ENCODE data around the gene YJEFN3. TPM values are rescaled to one million over a fixed set of nuclear protein-coding genes. Genes with fewer than 3 reads are reported as not detected.

Gene YJEFN3
- total RNA-seq, 4 donors from 2014 or later: 1.2 to 3.3 (median 2.8) TPM

- 49% methylated on average over 14 of the region's 14 CpGs for WGBS
- H3K9me3 ChIP-seq: no peaks in the 10 kb centered on the region
Observed at GRCh38 chr19:19488875-19489690, 39.6 kb upstream of the YJEFN3 start.

DNA sequence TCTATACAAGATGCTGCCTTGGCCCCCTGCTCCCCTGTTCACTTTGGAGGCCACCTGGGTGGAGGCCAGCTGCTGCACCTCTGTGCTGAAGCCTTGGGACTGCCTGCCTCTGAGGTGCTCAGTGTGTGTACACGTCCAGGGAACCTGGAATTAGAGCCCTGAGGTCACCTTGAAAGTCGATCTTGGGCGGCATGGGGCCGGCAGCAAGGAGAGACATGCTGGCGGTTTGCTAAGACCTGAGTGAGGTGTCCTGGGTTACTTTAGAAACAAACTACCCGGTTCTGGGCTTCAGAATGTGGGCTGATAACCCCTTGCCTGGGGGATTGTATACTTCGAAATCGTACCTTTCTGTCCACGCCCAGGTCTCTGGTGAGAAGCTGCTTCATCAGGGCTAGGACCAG lies 38.9 kb upstream of the YJEFN3 start:
- peaks cover 38 to 61% (median 49%) of the 10 kb centered on the region in 4 donors for H3K4me1 ChIP-seq
- peak overlapping the region; percentile 56 to 71 (median 62) for H3K27ac ChIP-seq (replicated peaks in 1 of 4)
- no peak for DNase-seq (ENCODE audit: extremely low spot score)
- TF ChIP-seq, protein P1, sequence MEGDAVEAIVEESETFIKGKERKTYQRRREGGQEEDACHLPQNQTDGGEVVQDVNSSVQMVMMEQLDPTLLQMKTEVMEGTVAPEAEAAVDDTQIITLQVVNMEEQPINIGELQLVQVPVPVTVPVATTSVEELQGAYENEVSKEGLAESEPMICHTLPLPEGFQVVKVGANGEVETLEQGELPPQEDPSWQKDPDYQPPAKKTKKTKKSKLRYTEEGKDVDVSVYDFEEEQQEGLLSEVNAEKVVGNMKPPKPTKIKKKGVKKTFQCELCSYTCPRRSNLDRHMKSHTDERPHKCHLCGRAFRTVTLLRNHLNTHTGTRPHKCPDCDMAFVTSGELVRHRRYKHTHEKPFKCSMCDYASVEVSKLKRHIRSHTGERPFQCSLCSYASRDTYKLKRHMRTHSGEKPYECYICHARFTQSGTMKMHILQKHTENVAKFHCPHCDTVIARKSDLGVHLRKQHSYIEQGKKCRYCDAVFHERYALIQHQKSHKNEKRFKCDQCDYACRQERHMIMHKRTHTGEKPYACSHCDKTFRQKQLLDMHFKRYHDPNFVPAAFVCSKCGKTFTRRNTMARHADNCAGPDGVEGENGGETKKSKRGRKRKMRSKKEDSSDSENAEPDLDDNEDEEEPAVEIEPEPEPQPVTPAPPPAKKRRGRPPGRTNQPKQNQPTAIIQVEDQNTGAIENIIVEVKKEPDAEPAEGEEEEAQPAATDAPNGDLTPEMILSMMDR (IDR thresholded peaks at IDR 0.05): no peak
- TF ChIP-seq POLR2A (IDR thresholded peaks at IDR 0.05; ENCODE audit: low read depth) (no peak), EP300 (IDR thresholded peaks at IDR 0.05) (no peak), POLR2AphosphoS5 (IDR thresholded peaks at IDR 0.05) (no peak)
- intact Hi-C loops (cut with DNase I): loop anchor here (1.0 to 10.0 kb wide), 2 partner anchors 75 to 123 kb away; no protein-coding TSS in a partner anchor
- no peak overlapping the region for H3K4me3 ChIP-seq
- peaks cover 14 to 31% (median 28%) of the 10 kb centered on the region in 4 donors for H3K36me3 ChIP-seq
- no peaks in the 10 kb centered on the region for H3K9me3 ChIP-seq
- WGBS: 69% methylated on average over 9 of the region's 9 CpGs
- no peaks in the 10 kb centered on the region for H3K27me3 ChIP-seq

More at GRCh38 chr19:19488875-19489690, 39.6 kb upstream of the YJEFN3 start:
- peak overlapping the region; percentile 11 to 23 (median 16) for H3K4me3 ChIP-seq
- peak; percentile 94 for DNase-seq (ENCODE audit: extremely low spot score)
- peaks cover 40 to 63% (median 52%) of the 10 kb centered on the region in 4 donors for H3K4me1 ChIP-seq
- TF ChIP-seq POLR2AphosphoS5 (IDR thresholded peaks at IDR 0.05): peak; percentile 13 to 58
- TF ChIP-seq, protein P1 (IDR thresholded peaks at IDR 0.05): no peak
- no peaks in the 10 kb centered on the region for H3K27me3 ChIP-seq
- peaks cover 7 to 26% (median 21%) of the 10 kb centered on the region in 4 donors for H3K36me3 ChIP-seq
- H3K27ac ChIP-seq (replicated peaks in 1 of 4): peak overlapping the region; percentile 56 to 71 (median 62)
- intact Hi-C loops (cut with DNase I): loop anchor here (1.0 to 10.0 kb wide), 2 partner anchors 74 to 122 kb away; no protein-coding TSS in a partner anchor

DNA sequence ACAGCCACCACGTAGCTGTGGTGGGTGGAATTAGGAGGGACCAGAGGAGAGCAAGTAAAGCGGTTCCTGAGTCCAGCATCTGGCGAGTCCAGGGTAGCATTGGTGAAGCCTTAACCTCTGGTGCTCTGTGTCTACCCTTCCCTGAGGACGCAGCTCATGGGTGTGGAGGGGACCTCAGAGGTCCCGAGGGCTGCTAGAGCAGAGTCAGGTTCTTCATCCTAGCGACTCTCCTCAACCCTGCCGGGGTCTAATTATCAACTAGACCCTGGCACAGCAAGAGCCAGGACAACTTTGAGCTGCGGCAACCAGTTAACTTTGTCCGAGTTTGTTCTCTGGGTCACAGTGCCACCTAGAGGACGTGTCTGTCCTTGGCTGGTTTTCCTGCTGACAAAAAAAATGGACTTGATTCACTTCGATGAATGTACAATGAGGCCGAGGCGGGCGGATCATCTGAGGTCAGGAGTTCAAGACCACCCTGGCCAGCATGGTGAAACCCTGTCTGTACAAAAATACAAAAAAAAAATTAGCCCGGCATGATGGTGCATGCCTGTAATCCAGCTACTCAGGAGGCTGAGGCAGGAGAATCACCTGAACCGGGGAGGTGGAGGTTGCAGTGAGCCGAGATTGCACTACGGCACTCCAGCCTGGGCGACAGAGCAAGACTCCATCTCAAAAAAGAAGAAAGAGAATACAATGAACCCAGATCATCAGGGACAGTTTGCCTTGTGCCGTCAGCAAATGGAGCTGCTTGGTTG lies 38.3 kb upstream of the YJEFN3 start:
- H3K4me1 ChIP-seq: peaks cover 32 to 55% (median 43%) of the 10 kb centered on the region in 4 donors

DNA sequence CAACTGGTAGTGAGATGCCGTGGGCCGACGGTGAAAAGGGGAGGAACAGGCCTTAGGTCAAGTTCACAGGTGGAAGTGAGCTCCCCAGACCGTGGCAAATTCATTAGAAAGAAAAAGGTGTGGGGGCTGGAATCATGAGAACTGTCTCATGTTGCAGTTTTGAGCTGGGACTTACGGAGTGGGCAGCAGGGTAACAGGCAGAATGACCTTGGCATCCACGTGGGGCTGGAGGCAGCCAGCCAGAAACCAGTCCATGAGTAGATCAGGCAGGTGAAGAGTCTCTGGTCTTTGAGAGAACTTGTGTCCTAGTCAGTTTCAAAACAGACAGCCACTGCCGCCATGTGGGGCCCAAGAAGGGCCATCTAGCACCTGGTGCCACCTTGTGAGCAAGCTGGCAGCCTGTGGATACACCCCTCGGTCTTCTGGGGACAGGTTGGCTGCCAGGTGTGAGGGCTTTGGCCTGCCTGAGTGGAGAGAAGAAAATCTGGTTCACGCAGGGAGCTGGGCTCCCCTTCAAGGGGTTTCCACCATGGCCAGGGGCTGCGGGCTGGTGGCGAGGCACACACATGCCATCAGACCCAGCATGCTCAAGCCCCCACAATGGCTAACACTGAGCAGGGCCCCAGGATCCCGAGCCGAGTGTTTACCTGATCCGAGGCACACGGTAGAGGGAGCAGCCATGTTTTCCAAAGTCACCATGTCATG lies 37.2 kb upstream of the YJEFN3 start:
- H3K4me3 ChIP-seq: no peak overlapping the region
- no peak for TF ChIP-seq EP300 (IDR thresholded peaks at IDR 0.05)
- TF ChIP-seq POLR2AphosphoS5 (IDR thresholded peaks at IDR 0.05): no peak
- TF ChIP-seq, protein P1 (IDR thresholded peaks at IDR 0.05): no peak
- no peak for TF ChIP-seq POLR2A (IDR thresholded peaks at IDR 0.05; ENCODE audit: low read depth)
- 80% methylated on average over 6 of the region's 15 CpGs for WGBS
- no peaks in the 10 kb centered on the region for H3K27me3 ChIP-seq
- H3K27ac ChIP-seq (replicated peaks in 1 of 4): no peak overlapping the region
- H3K36me3 ChIP-seq: peaks cover 24 to 47% (median 43%) of the 10 kb centered on the region in 4 donors
- intact Hi-C loops (cut with DNase I): no loop called here
- no peaks in the 10 kb centered on the region for H3K9me3 ChIP-seq
- no peak for DNase-seq (ENCODE audit: extremely low spot score)
- peaks cover 27 to 44% (median 38%) of the 10 kb centered on the region in 4 donors for H3K4me1 ChIP-seq

More for the DNA sequence above, 38.3 kb upstream of the YJEFN3 start:
- WGBS: 26% methylated on average over 12 of the region's 20 CpGs
- Histone ChIP-seq H3K36me3 (peaks cover 16 to 36% (median 32%) of the 10 kb centered on the region in 4 donors), H3K27me3 (no peaks in the 10 kb centered on the region), H3K27ac (replicated peaks in 1 of 4) (peak overlapping the region; percentile 56 to 71 (median 62)), H3K4me3 (peak overlapping the region in 1 of 4 donors; percentile 11), H3K9me3 (no peaks in the 10 kb centered on the region)
- intact Hi-C loops (cut with DNase I): no loop called here
- peak in 1 of 2 donors; percentile 57 for TF ChIP-seq POLR2AphosphoS5 (IDR thresholded peaks at IDR 0.05)
- TF ChIP-seq, protein P1 (IDR thresholded peaks at IDR 0.05): peak; percentile 79 to 85 (median 80)
- TF ChIP-seq POLR2A (IDR thresholded peaks at IDR 0.05; ENCODE audit: low read depth): no peak
- no peak for TF ChIP-seq EP300 (IDR thresholded peaks at IDR 0.05)
- DNase-seq (ENCODE audit: extremely low spot score): peak; percentile 94

Measured in esophagus muscularis mucosa (tissue), 4 donors.